H9 (cell line): Measurements from ENCODE around the gene TBC1D13. TPM values are rescaled to one million over a fixed set of nuclear protein-coding genes. Genes with fewer than 3 reads are reported as not detected.

ENCODE experiments used
- DNase-seq: peaks from one replicate; pipeline ENCODE4 v3.0.0-alpha.2; 2017
- H2AFZ ChIP-seq: one replicate; pipeline ENCODE4 v1.6.1; 2013; ENCODE audit warnings: mild to moderate bottlenecking, low read length, control low read depth, moderate library complexity
- H2AK5ac ChIP-seq: 2 replicates; pipeline ENCODE4 v1.6.1; 2013; ENCODE audit warnings: low read length, control low read depth, mixed read lengths; ENCODE audit not compliant: insufficient read length
- H2BK120ac ChIP-seq: one replicate; pipeline ENCODE4 v1.6.1; 2013; ENCODE audit warnings: low read depth, mild to moderate bottlenecking, low read length, control low read depth, inconsistent platforms; ENCODE audit not compliant: poor library complexity, severe bottlenecking
- H2BK12ac ChIP-seq: 2 replicates; pipeline ENCODE4 v1.6.1; 2013; ENCODE audit warnings: low read length, control low read depth, mixed read lengths, low read depth; ENCODE audit not compliant: insufficient read length
- H2BK15ac ChIP-seq: 2 replicates; pipeline ENCODE4 v1.6.1; 2013; ENCODE audit warnings: low read depth, low read length, control low read depth
- H2BK20ac ChIP-seq: one replicate; pipeline ENCODE4 v1.6.1; 2013; ENCODE audit warnings: low read depth, mild to moderate bottlenecking, low read length, control low read depth, inconsistent platforms; ENCODE audit not compliant: poor library complexity, severe bottlenecking
- H2BK5ac ChIP-seq: 2 replicates; pipeline ENCODE4 v1.6.1; 2013; ENCODE audit warnings: low read length, control low read depth, mixed read lengths; ENCODE audit not compliant: insufficient read length
- H3K14ac ChIP-seq: 2 replicates; pipeline ENCODE4 v1.6.1; 2013; ENCODE audit warnings: low read length, control low read depth; ENCODE audit not compliant: insufficient read depth
- H3K18ac ChIP-seq: 2 replicates; pipeline ENCODE4 v1.6.1; 2013; ENCODE audit warnings: low read depth, mild to moderate bottlenecking, mixed read lengths, low read length, control low read depth; ENCODE audit not compliant: insufficient read length
- H3K23ac ChIP-seq: 2 replicates; pipeline ENCODE4 v1.6.1; 2013; ENCODE audit warnings: low read length, control low read depth, mixed read lengths, low read depth; ENCODE audit not compliant: insufficient read length
- H3K23me2 ChIP-seq: 2 replicates; pipeline ENCODE4 v1.6.1; 2013; ENCODE audit warnings: low read depth, mild to moderate bottlenecking, mixed read lengths, low read length, control low read depth; ENCODE audit not compliant: insufficient read length, poor library complexity, severe bottlenecking
- H3K27ac ChIP-seq: 2 replicates; pipeline ENCODE4 v1.5.1; 2013; ENCODE audit warnings: low read length, control low read depth, mixed read lengths, low read depth; ENCODE audit not compliant: insufficient read length
- H3K27me3 ChIP-seq: 2 replicates; pipeline ENCODE4 v1.6.1; 2013; ENCODE audit warnings: low read length, control low read depth, inconsistent platforms; ENCODE audit not compliant: insufficient read depth
- H3K4ac ChIP-seq: 2 replicates; pipeline ENCODE4 v1.6.1; 2013; ENCODE audit warnings: low read depth, mild to moderate bottlenecking, control low read depth, inconsistent platforms, low read length, moderate library complexity
- H3K4me1 ChIP-seq: 2 replicates; pipeline ENCODE4 v1.6.1; 2013; ENCODE audit warnings: low read length, control low read depth, inconsistent platforms; ENCODE audit not compliant: insufficient read depth
- H3K4me2 ChIP-seq: 2 replicates; pipeline ENCODE4 v1.6.1; 2013; ENCODE audit warnings: low read length, control low read depth, mixed read lengths; ENCODE audit not compliant: insufficient read length, insufficient read depth
- H3K56ac ChIP-seq: 2 replicates; pipeline ENCODE4 v1.6.1; 2013; ENCODE audit warnings: low read depth, mild to moderate bottlenecking, mixed read lengths, low read length, control low read depth; ENCODE audit not compliant: insufficient read length
- H3K79me1 ChIP-seq: 2 replicates; pipeline ENCODE4 v1.6.1; 2013; ENCODE audit warnings: low read depth, mild to moderate bottlenecking, moderate library complexity, low read length, control low read depth, inconsistent platforms; ENCODE audit not compliant: insufficient read depth, poor library complexity, severe bottlenecking
- H3K79me2 ChIP-seq: 2 replicates; pipeline ENCODE4 v1.6.1; 2013; ENCODE audit warnings: low read length, control low read depth, inconsistent platforms; ENCODE audit not compliant: insufficient read depth
- H3K9ac ChIP-seq: 2 replicates; pipeline ENCODE4 v1.6.1; 2013; ENCODE audit warnings: low read length, control low read depth, mixed read lengths; ENCODE audit not compliant: insufficient read length; ENCODE audit errors: extremely low read depth
- H3K9me3 ChIP-seq: one replicate; pipeline ENCODE4 v1.6.1; 2013; ENCODE audit warnings: low read depth, low read length, inconsistent platforms; ENCODE audit not compliant: control insufficient read depth
- H3T11ph ChIP-seq: one replicate; pipeline ENCODE4 v1.6.1; 2013; ENCODE audit warnings: mild to moderate bottlenecking, low read length, control low read depth, inconsistent platforms
- H4K20me1 ChIP-seq: one replicate; pipeline ENCODE4 v1.6.1; 2013; ENCODE audit not compliant: control insufficient read depth, insufficient read length, insufficient read depth
- H4K5ac ChIP-seq: 2 replicates; pipeline ENCODE4 v1.6.1; 2013; ENCODE audit warnings: low read depth, mild to moderate bottlenecking, mixed read lengths, low read length, control low read depth; ENCODE audit not compliant: insufficient read length
- H4K8ac ChIP-seq: replicated peaks from 2 replicates; pipeline ENCODE4 v1.6.1; 2013; ENCODE audit warnings: low read length, control low read depth, mixed read lengths, low read depth; ENCODE audit not compliant: insufficient read length
- H4K91ac ChIP-seq: 2 replicates; pipeline ENCODE4 v1.6.1; 2013; ENCODE audit warnings: low read depth, mild to moderate bottlenecking, moderate library complexity, mixed read lengths, low read length, control low read depth; ENCODE audit not compliant: insufficient read length
- H3K27ac Mint-ChIP-seq, 3 experiments: 2 replicates in 2 of 3; 3 replicates in 1 of 3; pipeline ENCODE4 v1.8.0; 2020 to 2021; ENCODE audit warnings: mixed read lengths in 3 of 3, mild to moderate bottlenecking in 1 of 3, moderate library complexity in 1 of 3
- H3K27me3 Mint-ChIP-seq: 2 replicates; pipeline ENCODE4 v1.8.0; 2021; ENCODE audit warnings: low read depth, mild to moderate bottlenecking, moderate library complexity, mixed read lengths
- H3K36me3 Mint-ChIP-seq, 3 experiments: 2 replicates in 2 of 3; 3 replicates in 1 of 3; pipeline ENCODE4 v1.8.0; 2020 to 2021; ENCODE audit warnings: low read depth in 3 of 3, mixed read lengths in 3 of 3; ENCODE audit not compliant: insufficient read depth in 1 of 3
- H3K4me1 Mint-ChIP-seq, 2 experiments: 2 replicates each; pipeline ENCODE4 v1.8.0; 2020; ENCODE audit warnings: mixed read lengths in 2 of 2
- H3K4me3 Mint-ChIP-seq, 2 experiments: 2 replicates in 1 of 2; 3 replicates in 1 of 2; pipeline ENCODE4 v1.8.0; 2020 to 2021; ENCODE audit warnings: mild to moderate bottlenecking in 2 of 2, mixed read lengths in 2 of 2, moderate library complexity in 1 of 2
- H3K9me3 Mint-ChIP-seq, 2 experiments: 2 replicates in 1 of 2; 3 replicates in 1 of 2; pipeline ENCODE4 v1.8.0; 2020; ENCODE audit warnings: mild to moderate bottlenecking in 2 of 2, mixed read lengths in 2 of 2, moderate library complexity in 1 of 2
- CTCF ChIP-seq: fragments of 200-600 bp; sonication (generic); conservative IDR thresholded peaks from 3 replicates; pipeline ENCODE4 v1.8.0; 2021; ENCODE audit warnings: antibody characterized with exemption, mild to moderate bottlenecking
- WGBS: extraction: QIAGEN DNeasy Blood & Tissue Kit; methylation state at CpG from one replicate; pipeline ENCODE4 v1.1.7; 2013; ENCODE audit warnings: missing lambda C conversion rate, low lambda C conversion rate, mixed read lengths; ENCODE audit not compliant: insufficient read length; ENCODE audit errors: extremely low coverage; 5-methylcytosine and 5-hydroxymethylcytosine counted together
- total RNA-seq: library from RNA; stranded (reverse); gene quantifications from 2 replicates; pipeline ENCODE4 v1.2.1, GENCODE V29; 2021

The TBC1D13 gene
- total RNA-seq, 1 experiment from 2014 or later: 27.3 TPM

- Histone ChIP-seq H3K23me2 (peaks cover 5% of the 10 kb centered on the region), H3K23ac (no peak overlapping the region), H3K4ac (no peak overlapping the region), H2BK120ac (no peak overlapping the region), H2AK5ac (no peak overlapping the region), H3K14ac (no peak overlapping the region), H2BK15ac (no peak overlapping the region), H4K20me1 (no peaks in the 10 kb centered on the region), H2BK5ac (no peak overlapping the region), H3K27me3 (no peaks in the 10 kb centered on the region), H2BK20ac (no peak overlapping the region), H3K4me1 (no peaks in the 10 kb centered on the region), H3K56ac (no peak overlapping the region), H3K9me3 (no peaks in the 10 kb centered on the region), H3K79me1 (peaks cover 4% of the 10 kb centered on the region), H4K5ac (no peak overlapping the region), H3T11ph (no peak overlapping the region), H4K91ac (no peak overlapping the region), H3K79me2 (no peaks in the 10 kb centered on the region), H3K9ac (peak overlapping the region; percentile 46), H3K18ac (no peak overlapping the region), H4K8ac (no peak overlapping the region), H3K4me2 (peak overlapping the region; percentile 88), H2BK12ac (no peak overlapping the region), H3K27ac (no peak overlapping the region), H2AFZ (no peak overlapping the region)
- TF ChIP-seq CTCF: no peak
- Mint-ChIP-seq H3K27ac (peak overlapping the region; percentile 40 to 84 (median 73); a peak in 3 of 7 replicates), H3K9me3 (peaks cover 0 to 4% of the 10 kb centered on the region in 2 experiments; a peak in 2 of 5 replicates), H3K4me1 (peaks cover 5 to 6% of the 10 kb centered on the region in 2 experiments; a peak in 3 of 4 replicates), H3K27me3 (no peaks in the 10 kb centered on the region; the same call in 1 of the 2 replicates), H3K4me3 (peak overlapping the region; percentile 87 to 96), H3K36me3 (peaks cover 2 to 14% (median 13%) of the 10 kb centered on the region in 3 experiments; a peak in 6 of 7 replicates)
- no peak for DNase-seq
- no CpG with 5 or more reads among the region's 7 CpGs for WGBS
These were observed 606 bp downstream of the TBC1D13 start for GRCh38 chr9:128787659-128788058.
